ENCODE data around the gene CPSF2. TPM values are rescaled to one million over a fixed set of nuclear protein-coding genes. Genes with fewer than 3 reads are reported as not detected.

CPSF2 gene
- total and polyA plus RNA-seq, 2 of the 13 experiments (the other 11 are each of a cell fraction or from before 2014, with no cell fraction given): 14.3 to 67.9 TPM

- TF ChIP-seq GMEB1 (CRISPR knock-in tag; IDR thresholded peaks at IDR 0.05; ENCODE audit: borderline replicate concordance) (peak; percentile 58; the same call in 1 of the 2 replicates), ARID3A (IDR thresholded peaks at IDR 0.05; ENCODE audit: low read depth, low read length) (no peak), ZNF574 (CRISPR knock-in tag; IDR thresholded peaks at IDR 0.05) (peak; percentile 99), MXD4 (CRISPR knock-in tag; IDR thresholded peaks at IDR 0.05) (0 out of 2 replicates have a peak, but pooled peaks have one; percentile 27), KLF15 (CRISPR knock-in tag; IDR thresholded peaks at IDR 0.05; ENCODE audit: borderline replicate concordance) (0 out of 2 replicates have a peak, but pooled peaks have one; percentile 24), ZNF512 (CRISPR knock-in tag; IDR thresholded peaks at IDR 0.05) (no peak), TARDBP (CRISPR knock-in tag; IDR thresholded peaks at IDR 0.05) (peak; percentile 26; the same call in 1 of the 2 replicates), SIX1 (CRISPR knock-in tag; IDR thresholded peaks at IDR 0.05; ENCODE audit: borderline replicate concordance) (0 out of 2 replicates have a peak, but pooled peaks have one; percentile 24), ZNF501 (CRISPR knock-in tag; IDR thresholded peaks at IDR 0.05) (0 out of 2 replicates have a peak, but pooled peaks have one; percentile 1), ARID5B (CRISPR knock-in tag; IDR thresholded peaks at IDR 0.05) (peak; percentile 23), ATF3 (CRISPR knock-in tag; IDR thresholded peaks at IDR 0.05) (no peak), MYC (CRISPR knock-in tag; IDR thresholded peaks at IDR 0.05; ENCODE audit: borderline replicate concordance) (peak; percentile 74; the same call in 1 of the 2 replicates), SOX5 (CRISPR knock-in tag; IDR thresholded peaks at IDR 0.05; ENCODE audit: borderline replicate concordance) (peak; percentile 42; the same call in 1 of the 2 replicates), MBD4 (IDR thresholded peaks at IDR 0.05; ENCODE audit: borderline replicate concordance, low read length) (no peak), SALL2 (CRISPR knock-in tag; IDR thresholded peaks at IDR 0.05) (0 out of 2 replicates have a peak, but pooled peaks have one; percentile 55)
Observed at GRCh38 chr14:92106143-92106926, 15.4 kb upstream of the CPSF2 start, which contains the start of gene ATXN3 (continued).
